PC-3 (cell line): ENCODE results near the gene SLC35E2B. TPM values are rescaled to one million over a fixed set of nuclear protein-coding genes. Genes with fewer than 3 reads are reported as not detected.
"Not testable (repeated sequence)": the region's sequence is repeated elsewhere in the genome, so short reads cannot be mapped to it uniquely, and the experiment has no call there.

Source experiments
- ATAC-seq: fragments of 200-7000 bp; cut with Tn5 transposase; 2 replicates; pipeline ENCODE4 v1.9.1; 2020; ENCODE audit warnings: mild to moderate bottlenecking, moderate library complexity
- BruUV-seq: library from RNA; stranded (reverse); fragments of 400-500 nt; replicated peaks from 2 replicates; lab custom pipeline; 2021; lab: Mats Ljungman, UMichigan
- CTCF ChIA-PET: fragments of 300-600 bp; sonication (Branson Sonifier 250); formaldehyde crosslinking; loops from one replicate; lab custom pipeline; 2022; ENCODE audit warnings: antibody characterized with exemption; lab: Charles Lee
- POLR2A ChIA-PET: fragments of 300-600 bp; sonication (Branson Sonifier 250); formaldehyde crosslinking; loops from one replicate; lab custom pipeline; 2022; ENCODE audit warnings: antibody characterized with exemption; ENCODE audit not compliant: unreplicated experiment; lab: Charles Lee
- DNase-seq: peaks from one replicate; pipeline ENCODE4 v3.0.0-alpha.2; 2015
- H2AFZ ChIP-seq: fragments of 300-600 bp; sonication (generic); 2 replicates; pipeline ENCODE4 v1.6.0; 2016; ENCODE audit warnings: antibody characterized with exemption, low read length
- H3F3A ChIP-seq: fragments of 300-600 bp; sonication (generic); one replicate; pipeline ENCODE4 v1.6.0; 2017; ENCODE audit warnings: antibody characterized with exemption, low read length, control low read depth, mild to moderate bottlenecking; ENCODE audit not compliant: unreplicated experiment
- H3K27ac ChIP-seq: fragments of 300-600 bp; sonication (generic); 2 replicates; pipeline ENCODE4 v1.5.1; 2016; ENCODE audit warnings: mild to moderate bottlenecking, low read length
- H3K27me3 ChIP-seq: fragments of 300-600 bp; sonication (generic); 2 replicates; pipeline ENCODE4 v1.6.1; 2016; ENCODE audit warnings: low read length, mixed read lengths
- H3K36me3 ChIP-seq: fragments of 300-600 bp; sonication (generic); 2 replicates; pipeline ENCODE4 v1.6.1; 2016; ENCODE audit warnings: low read depth, mixed run types, low read length, mixed read lengths
- H3K4me1 ChIP-seq: fragments of 300-600 bp; sonication (generic); 2 replicates; pipeline ENCODE4 v1.5.1; 2016; ENCODE audit warnings: low read length; ENCODE audit not compliant: insufficient read depth
- H3K4me2 ChIP-seq: fragments of 300-600 bp; sonication (generic); 2 replicates; pipeline ENCODE4 v1.6.0; 2016; ENCODE audit warnings: low read length
- H3K4me3 ChIP-seq: fragments of 300-600 bp; sonication (generic); 2 replicates; pipeline ENCODE4 v1.5.1; 2016; ENCODE audit warnings: mild to moderate bottlenecking, low read length, mixed read lengths
- H3K79me2 ChIP-seq: fragments of 300-600 bp; sonication (generic); 2 replicates; pipeline ENCODE4 v1.6.1; 2017; ENCODE audit warnings: low read length, mixed read lengths
- H3K9ac ChIP-seq: fragments of 300-600 bp; sonication (generic); 2 replicates; pipeline ENCODE4 v1.6.0; 2016; ENCODE audit warnings: mild to moderate bottlenecking, low read length
- H3K9me2 ChIP-seq: fragments of 300-600 bp; sonication (generic); replicated peaks from 2 replicates; pipeline ENCODE4 v1.6.1; 2016; ENCODE audit warnings: mixed run types, low read length, mixed read lengths
- H3K9me3 ChIP-seq: fragments of 300-600 bp; sonication (generic); 2 replicates; pipeline ENCODE4 v1.6.1; 2016; ENCODE audit warnings: low read length, mixed read lengths
- H4K20me1 ChIP-seq: fragments of 300-600 bp; sonication (generic); 2 replicates; pipeline ENCODE4 v1.6.1; 2016; ENCODE audit warnings: low read length, mixed read lengths
- EZH2 ChIP-seq: fragments of 300-600 bp; sonication (generic); IDR thresholded peaks from one replicate; pipeline ENCODE4 v1.6.1; 2017; ENCODE audit warnings: antibody characterized with exemption, mild to moderate bottlenecking, low read length; ENCODE audit not compliant: unreplicated experiment
- EZH2phosphoT487 ChIP-seq: fragments of 300-600 bp; sonication (generic); IDR thresholded peaks from 2 replicates; pipeline ENCODE4 v1.6.1; 2018; ENCODE audit warnings: mild to moderate bottlenecking, antibody characterized with exemption, low read length, borderline replicate concordance
- intact Hi-C: fragments of 100-400 bp; cut with micrococcal nuclease; formaldehyde crosslinking; loops from 2 replicates; pipeline ENCODE4 v1.9.0; 2023
- total RNA-seq: library from RNA; depleted of rRNA; stranded (reverse); fragments of >200 nt; gene quantifications from 2 replicates; pipeline ENCODE4 v1.2.3, GENCODE V29; 2014
- TF ChIP-seq, protein P1 (sequence below): fragments of 300-600 bp; sonication (generic); conservative IDR thresholded peaks from 2 replicates; pipeline ENCODE4 v1.5.1; 2017; ENCODE audit warnings: antibody characterized with exemption, low read depth, mild to moderate bottlenecking, low read length

SLC35E2B gene
- total RNA-seq, 1 experiment from 2014 or later: 38.1 TPM

DNA sequence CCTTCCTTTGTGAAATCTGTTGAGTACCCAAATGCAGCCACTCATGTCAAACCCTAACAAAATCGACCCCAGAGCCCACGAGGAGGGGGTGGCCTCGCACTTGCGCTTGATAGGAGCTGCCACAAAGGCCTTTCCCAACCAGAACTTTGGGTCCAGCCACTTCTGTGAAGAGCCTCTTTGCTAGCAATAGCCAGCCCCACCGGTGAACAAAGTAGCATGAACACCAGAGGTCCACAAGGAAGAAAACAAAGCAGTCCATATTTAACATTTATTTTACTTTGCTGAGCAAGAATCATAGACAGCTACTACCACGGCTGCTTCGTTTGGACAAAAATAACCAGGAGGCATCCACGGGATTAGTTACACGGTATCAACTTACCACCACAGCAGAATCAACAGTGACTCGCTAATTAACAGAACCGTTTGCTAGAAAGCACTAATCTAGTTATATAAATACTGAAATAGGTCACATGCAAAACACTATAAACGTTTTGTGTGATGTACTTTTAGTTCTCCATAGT is 34.6 kb upstream of the SLC35E2B start:
- H3K9ac ChIP-seq, H3K79me2 ChIP-seq, POLR2A ChIA-PET, H3K27me3 ChIP-seq, H2AFZ ChIP-seq, H3F3A ChIP-seq, CTCF ChIA-PET, H3K4me2 ChIP-seq, H3K4me3 ChIP-seq, BruUV-seq, H3K4me1 ChIP-seq, H3K9me2 ChIP-seq, H3K27ac ChIP-seq, H3K36me3 ChIP-seq, H4K20me1 ChIP-seq, intact Hi-C loops, H3K9me3 ChIP-seq: not testable (repeated sequence)
- DNase-seq (peak; percentile 2), ATAC-seq (peak; percentile 30; the same call in 1 of the 2 replicates)

GRCh38 chr1:1726088-1726487 is 33.5 kb upstream of the SLC35E2B start:
- H3F3A ChIP-seq, BruUV-seq, H3K9me3 ChIP-seq, DNase-seq, H3K9me2 ChIP-seq, H3K4me3 ChIP-seq, H3K4me1 ChIP-seq, CTCF ChIA-PET, H3K9ac ChIP-seq, ATAC-seq, H3K27me3 ChIP-seq, intact Hi-C loops, H3K27ac ChIP-seq, H3K79me2 ChIP-seq, H3K4me2 ChIP-seq, POLR2A ChIA-PET, H4K20me1 ChIP-seq, H3K36me3 ChIP-seq, H2AFZ ChIP-seq: not testable (repeated sequence)

GRCh38 chr1:1724035-1724864 is 31.7 kb upstream of the SLC35E2B start, which contains the start of gene CDK11A:
TSS of gene CDK11A (minus strand) at chr1:1724357. CDS start at chr1:1722818, 1,539 bp downstream.
- H3K27me3 ChIP-seq, H3K4me1 ChIP-seq, intact Hi-C loops, H3K79me2 ChIP-seq, H3K36me3 ChIP-seq, CTCF ChIA-PET, H3K9me3 ChIP-seq, H3K9me2 ChIP-seq, BruUV-seq, H2AFZ ChIP-seq, H4K20me1 ChIP-seq, POLR2A ChIA-PET, H3F3A ChIP-seq: not testable (repeated sequence)
- peak within 1 kb of the TSS; percentile 69 for H3K4me3 ChIP-seq
- DNase-seq: peak; percentile 82
- H3K27ac ChIP-seq: 0 out of 2 replicates have a peak within 1 kb of the TSS, but pooled peaks have one; percentile 16
- H3K4me2 ChIP-seq: peak within 1 kb of the TSS; percentile 78
- ATAC-seq: peak; percentile 79
- peak within 1 kb of the TSS; percentile 51; the same call in 1 of the 2 replicates for H3K9ac ChIP-seq

GRCh38 chr1:1721201-1721600 is 28.6 kb upstream of the SLC35E2B start:
- ChIA-PET CTCF (no interaction called here), POLR2A (no interaction called here)
- ATAC-seq: no peak
- H3K27ac ChIP-seq: no peak overlapping the region
- H3K4me2 ChIP-seq: no peak overlapping the region
- H3K9me3 ChIP-seq: no peaks in the 10 kb centered on the region
- BruUV-seq: no TSS peak
- intact Hi-C loops: no loop called here
- H4K20me1 ChIP-seq: no peaks in the 10 kb centered on the region
- no peaks in the 10 kb centered on the region for H3K27me3 ChIP-seq
- 0 out of 2 replicates have a peak, but pooled peaks cover 3% of the 10 kb centered on the region for H3K79me2 ChIP-seq
- no peak for DNase-seq
- no peaks in the 10 kb centered on the region for H3F3A ChIP-seq
- H3K4me1 ChIP-seq: no peaks in the 10 kb centered on the region
- TF ChIP-seq EZH2phosphoT487: no peak
- no peak for TF ChIP-seq EZH2
- TF ChIP-seq, protein P1, sequence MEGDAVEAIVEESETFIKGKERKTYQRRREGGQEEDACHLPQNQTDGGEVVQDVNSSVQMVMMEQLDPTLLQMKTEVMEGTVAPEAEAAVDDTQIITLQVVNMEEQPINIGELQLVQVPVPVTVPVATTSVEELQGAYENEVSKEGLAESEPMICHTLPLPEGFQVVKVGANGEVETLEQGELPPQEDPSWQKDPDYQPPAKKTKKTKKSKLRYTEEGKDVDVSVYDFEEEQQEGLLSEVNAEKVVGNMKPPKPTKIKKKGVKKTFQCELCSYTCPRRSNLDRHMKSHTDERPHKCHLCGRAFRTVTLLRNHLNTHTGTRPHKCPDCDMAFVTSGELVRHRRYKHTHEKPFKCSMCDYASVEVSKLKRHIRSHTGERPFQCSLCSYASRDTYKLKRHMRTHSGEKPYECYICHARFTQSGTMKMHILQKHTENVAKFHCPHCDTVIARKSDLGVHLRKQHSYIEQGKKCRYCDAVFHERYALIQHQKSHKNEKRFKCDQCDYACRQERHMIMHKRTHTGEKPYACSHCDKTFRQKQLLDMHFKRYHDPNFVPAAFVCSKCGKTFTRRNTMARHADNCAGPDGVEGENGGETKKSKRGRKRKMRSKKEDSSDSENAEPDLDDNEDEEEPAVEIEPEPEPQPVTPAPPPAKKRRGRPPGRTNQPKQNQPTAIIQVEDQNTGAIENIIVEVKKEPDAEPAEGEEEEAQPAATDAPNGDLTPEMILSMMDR: no peak
- no peak overlapping the region for H3K4me3 ChIP-seq
- H3K9me2 ChIP-seq: no peaks in the 10 kb centered on the region
- no peak overlapping the region for H2AFZ ChIP-seq
- H3K9ac ChIP-seq: no peak overlapping the region
- no peaks in the 10 kb centered on the region for H3K36me3 ChIP-seq

GRCh38 chr1:1715109-1715883 is 22.7 kb upstream of the SLC35E2B start:
- not testable (repeated sequence) for BruUV-seq

More at GRCh38 chr1:1715109-1715883, 22.7 kb upstream of the SLC35E2B start:
- H3K27me3 ChIP-seq, H2AFZ ChIP-seq, DNase-seq, ATAC-seq, CTCF ChIA-PET, H3K27ac ChIP-seq, H3K4me1 ChIP-seq, POLR2A ChIA-PET, H3K9me2 ChIP-seq, H3K4me3 ChIP-seq, H4K20me1 ChIP-seq, H3K4me2 ChIP-seq, H3F3A ChIP-seq, H3K36me3 ChIP-seq, intact Hi-C loops, H3K9me3 ChIP-seq, H3K9ac ChIP-seq, H3K79me2 ChIP-seq: not testable (repeated sequence)
